ENCODE results near the gene MALRD1. TPM values are rescaled to one million over a fixed set of nuclear protein-coding genes. Genes with fewer than 3 reads are reported as not detected.

The MALRD1 gene
- total RNA-seq, 1 experiment from 2014 or later, result not detected

DNA sequence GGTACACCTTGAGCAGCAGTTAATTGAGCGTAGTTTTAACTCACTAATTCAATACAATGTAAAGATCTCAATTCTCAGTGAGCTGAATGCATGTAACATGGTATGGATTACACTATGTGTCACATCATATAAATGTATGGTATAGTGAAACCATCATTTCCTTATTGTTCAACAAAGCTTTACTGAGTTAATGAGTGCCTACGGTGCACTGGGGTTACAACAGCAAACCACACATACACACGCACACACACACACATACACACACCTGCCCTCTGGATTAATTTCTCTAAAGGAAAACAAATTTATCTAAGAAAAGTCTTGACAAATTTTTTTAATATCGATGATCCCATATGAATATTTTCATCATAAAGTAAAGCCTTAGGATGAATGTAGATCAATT lies 369.1 kb downstream of the MALRD1 start:
- CTCF ChIA-PET, result no interaction called here
- Histone ChIP-seq H3K4me3 (ENCODE audit: low read depth in 2 of 2, low read length in 2 of 2) (no peak overlapping the region), H3K27me3 (ENCODE audit: control insufficient read depth, insufficient read depth, low read length) (no peaks in the 10 kb centered on the region), H3K9me3 (ENCODE audit: control insufficient read depth, insufficient read depth, low read depth, low read length) (no peaks in the 10 kb centered on the region), H3K4me1 (ENCODE audit: control insufficient read depth, insufficient read depth, low read length) (no peaks in the 10 kb centered on the region), H3K36me3 (ENCODE audit: control insufficient read depth, insufficient read depth, low read length) (no peaks in the 10 kb centered on the region), H3K27ac (ENCODE audit: low read length) (no peak overlapping the region)
- TF ChIP-seq POLR2AphosphoS5 (IDR thresholded peaks at IDR 0.05; ENCODE audit: low read depth, low read length) (no peak), SIN3A (IDR thresholded peaks at IDR 0.05; ENCODE audit: borderline replicate concordance, insufficient read depth, low read depth, low read length) (no peak), TCF7L2 (IDR thresholded peaks at IDR 0.05; ENCODE audit: low read depth, low read length) (no peak)
- TF ChIP-seq, protein P1, sequence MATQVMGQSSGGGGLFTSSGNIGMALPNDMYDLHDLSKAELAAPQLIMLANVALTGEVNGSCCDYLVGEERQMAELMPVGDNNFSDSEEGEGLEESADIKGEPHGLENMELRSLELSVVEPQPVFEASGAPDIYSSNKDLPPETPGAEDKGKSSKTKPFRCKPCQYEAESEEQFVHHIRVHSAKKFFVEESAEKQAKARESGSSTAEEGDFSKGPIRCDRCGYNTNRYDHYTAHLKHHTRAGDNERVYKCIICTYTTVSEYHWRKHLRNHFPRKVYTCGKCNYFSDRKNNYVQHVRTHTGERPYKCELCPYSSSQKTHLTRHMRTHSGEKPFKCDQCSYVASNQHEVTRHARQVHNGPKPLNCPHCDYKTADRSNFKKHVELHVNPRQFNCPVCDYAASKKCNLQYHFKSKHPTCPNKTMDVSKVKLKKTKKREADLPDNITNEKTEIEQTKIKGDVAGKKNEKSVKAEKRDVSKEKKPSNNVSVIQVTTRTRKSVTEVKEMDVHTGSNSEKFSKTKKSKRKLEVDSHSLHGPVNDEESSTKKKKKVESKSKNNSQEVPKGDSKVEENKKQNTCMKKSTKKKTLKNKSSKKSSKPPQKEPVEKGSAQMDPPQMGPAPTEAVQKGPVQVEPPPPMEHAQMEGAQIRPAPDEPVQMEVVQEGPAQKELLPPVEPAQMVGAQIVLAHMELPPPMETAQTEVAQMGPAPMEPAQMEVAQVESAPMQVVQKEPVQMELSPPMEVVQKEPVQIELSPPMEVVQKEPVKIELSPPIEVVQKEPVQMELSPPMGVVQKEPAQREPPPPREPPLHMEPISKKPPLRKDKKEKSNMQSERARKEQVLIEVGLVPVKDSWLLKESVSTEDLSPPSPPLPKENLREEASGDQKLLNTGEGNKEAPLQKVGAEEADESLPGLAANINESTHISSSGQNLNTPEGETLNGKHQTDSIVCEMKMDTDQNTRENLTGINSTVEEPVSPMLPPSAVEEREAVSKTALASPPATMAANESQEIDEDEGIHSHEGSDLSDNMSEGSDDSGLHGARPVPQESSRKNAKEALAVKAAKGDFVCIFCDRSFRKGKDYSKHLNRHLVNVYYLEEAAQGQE (IDR thresholded peaks at IDR 0.05; ENCODE audit: insufficient read depth in 1 of 2, low read depth in 2 of 2, low read length in 1 of 2), result no peak
- TF ChIP-seq, protein P2, sequence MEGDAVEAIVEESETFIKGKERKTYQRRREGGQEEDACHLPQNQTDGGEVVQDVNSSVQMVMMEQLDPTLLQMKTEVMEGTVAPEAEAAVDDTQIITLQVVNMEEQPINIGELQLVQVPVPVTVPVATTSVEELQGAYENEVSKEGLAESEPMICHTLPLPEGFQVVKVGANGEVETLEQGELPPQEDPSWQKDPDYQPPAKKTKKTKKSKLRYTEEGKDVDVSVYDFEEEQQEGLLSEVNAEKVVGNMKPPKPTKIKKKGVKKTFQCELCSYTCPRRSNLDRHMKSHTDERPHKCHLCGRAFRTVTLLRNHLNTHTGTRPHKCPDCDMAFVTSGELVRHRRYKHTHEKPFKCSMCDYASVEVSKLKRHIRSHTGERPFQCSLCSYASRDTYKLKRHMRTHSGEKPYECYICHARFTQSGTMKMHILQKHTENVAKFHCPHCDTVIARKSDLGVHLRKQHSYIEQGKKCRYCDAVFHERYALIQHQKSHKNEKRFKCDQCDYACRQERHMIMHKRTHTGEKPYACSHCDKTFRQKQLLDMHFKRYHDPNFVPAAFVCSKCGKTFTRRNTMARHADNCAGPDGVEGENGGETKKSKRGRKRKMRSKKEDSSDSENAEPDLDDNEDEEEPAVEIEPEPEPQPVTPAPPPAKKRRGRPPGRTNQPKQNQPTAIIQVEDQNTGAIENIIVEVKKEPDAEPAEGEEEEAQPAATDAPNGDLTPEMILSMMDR (IDR thresholded peaks at IDR 0.05), result no peak
- intact Hi-C loops (cut with micrococcal nuclease; ENCODE audit: unreplicated experiment) (loop anchor here (10.0 kb wide), 1 partner anchor 377 kb away; no protein-coding TSS in a partner anchor), in situ Hi-C loops (cut with HindIII; ENCODE audit: low pct_unique_long_range_greater_than_20kb, low sequenced_read_pairs) (no loop called here)
- BruUV-seq (replicated peaks), result no TSS peak
- no peak for DNase-seq (ENCODE audit: low read depth, low spot score)
- POLR2A ChIA-PET, result no interaction called here
- no peak for ATAC-seq

DNA sequence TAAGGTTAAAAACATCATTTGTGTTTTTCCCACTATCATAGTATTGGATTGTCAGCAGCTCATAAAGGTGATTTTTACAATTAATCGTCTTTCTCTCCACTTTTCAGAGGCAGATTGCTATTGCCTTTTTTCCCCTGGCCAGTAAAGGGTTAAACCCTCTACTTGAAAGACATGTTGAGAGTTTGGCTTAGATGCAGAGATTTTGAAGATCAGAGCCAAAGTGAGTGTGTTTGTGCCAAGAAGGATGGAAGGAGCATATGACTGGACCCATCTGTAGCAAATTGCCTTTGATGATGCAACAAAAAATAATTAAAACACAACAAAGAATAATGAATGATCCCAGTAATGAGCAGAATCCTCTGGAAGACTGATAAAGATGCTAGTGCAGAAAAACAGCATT lies 373.1 kb downstream of the MALRD1 start:
- no peaks in the 10 kb centered on the region for H3K27me3 ChIP-seq (ENCODE audit: control insufficient read depth, insufficient read depth, low read length)
- H3K4me1 ChIP-seq (ENCODE audit: control insufficient read depth, insufficient read depth, low read length), result no peaks in the 10 kb centered on the region
- in situ Hi-C loops (cut with HindIII; ENCODE audit: low pct_unique_long_range_greater_than_20kb, low sequenced_read_pairs) (no loop called here), intact Hi-C loops (cut with micrococcal nuclease; ENCODE audit: unreplicated experiment) (no loop called here)
- H3K9me3 ChIP-seq (ENCODE audit: control insufficient read depth, insufficient read depth, low read depth, low read length), result no peaks in the 10 kb centered on the region
- TF ChIP-seq, protein P2 (IDR thresholded peaks at IDR 0.05), result no peak
- TF ChIP-seq, protein P1 (IDR thresholded peaks at IDR 0.05; ENCODE audit: insufficient read depth in 1 of 2, low read depth in 2 of 2, low read length in 1 of 2), result no peak
- no peak for TF ChIP-seq SIN3A (IDR thresholded peaks at IDR 0.05; ENCODE audit: borderline replicate concordance, insufficient read depth, low read depth, low read length)
- TF ChIP-seq POLR2AphosphoS5 (IDR thresholded peaks at IDR 0.05; ENCODE audit: low read depth, low read length), result no peak
- TF ChIP-seq TCF7L2 (IDR thresholded peaks at IDR 0.05; ENCODE audit: low read depth, low read length), result no peak
- BruUV-seq (replicated peaks), result no TSS peak
- H3K4me3 ChIP-seq (ENCODE audit: low read depth in 2 of 2, low read length in 2 of 2), result no peak overlapping the region
- ATAC-seq (no peak), DNase-seq (ENCODE audit: low read depth, low spot score) (no peak)
- no peaks in the 10 kb centered on the region for H3K36me3 ChIP-seq (ENCODE audit: control insufficient read depth, insufficient read depth, low read length)
- CTCF ChIA-PET, result no interaction called here
- POLR2A ChIA-PET, result no interaction called here
- H3K27ac ChIP-seq (ENCODE audit: low read length), result no peak overlapping the region

Data from Panc1 (cell line).